ENCODE measurements around the gene PPP1R9A.

PPP1R9A gene

DNA sequence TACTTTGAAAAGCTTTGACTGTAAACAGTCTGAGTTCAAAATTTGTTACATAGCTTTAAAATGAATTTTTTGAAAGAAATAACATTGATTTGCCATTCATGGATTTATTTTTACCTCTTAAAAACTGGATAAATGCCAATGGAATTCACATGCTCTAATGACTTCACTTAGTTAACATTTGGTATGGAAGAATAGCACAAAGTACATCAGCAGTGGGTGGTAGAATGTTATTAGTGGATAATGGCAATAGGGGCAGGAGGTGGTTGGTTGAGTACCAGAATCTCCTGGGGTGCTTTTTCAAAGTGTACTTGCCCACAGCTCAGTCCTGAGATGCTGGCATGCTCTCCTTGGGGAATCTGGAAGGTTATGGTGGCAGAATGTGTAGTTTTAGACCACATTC, 4.7 kb downstream of the PPP1R9A start:
- no peak for DNase-seq

DNA sequence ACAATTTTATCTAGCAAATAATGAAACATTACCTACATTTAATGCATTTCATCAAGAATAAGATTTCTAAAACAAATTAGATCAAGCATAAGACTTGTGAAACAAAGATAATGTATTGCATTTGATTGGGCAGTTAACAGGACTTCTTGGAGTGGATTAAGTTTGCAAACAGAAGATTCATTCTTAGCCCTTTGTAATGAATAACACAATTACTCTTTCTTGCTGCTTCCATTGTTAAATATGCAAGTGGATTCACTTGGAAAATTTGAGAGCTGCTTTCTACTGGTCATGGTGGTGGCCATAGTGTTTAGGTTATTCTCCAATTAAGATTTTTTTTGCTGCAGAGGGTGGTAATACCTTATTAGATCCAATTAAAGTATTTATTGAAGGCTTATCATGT, 6.0 kb downstream of the PPP1R9A start:
- DNase-seq, result no peak

DNA sequence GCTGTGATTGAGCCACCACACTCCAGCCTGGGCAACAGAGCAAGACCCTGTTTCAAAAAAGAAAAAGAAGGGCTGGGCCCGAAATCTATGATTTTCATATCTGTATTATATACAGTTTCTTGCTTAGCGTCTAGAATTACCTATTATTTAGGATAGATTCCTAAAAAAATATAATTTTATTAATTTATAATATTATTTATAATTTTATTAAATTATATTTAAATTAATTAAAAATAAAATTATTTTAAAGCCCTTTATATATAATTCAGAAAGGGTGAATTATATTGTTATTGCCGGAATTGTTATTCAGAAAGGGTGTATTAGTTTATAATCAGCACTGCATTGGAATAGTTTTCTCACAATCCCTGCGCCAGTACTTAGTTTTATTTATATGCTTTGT, 14.5 kb downstream of the PPP1R9A start:
- DNase-seq, result no peak

DNA sequence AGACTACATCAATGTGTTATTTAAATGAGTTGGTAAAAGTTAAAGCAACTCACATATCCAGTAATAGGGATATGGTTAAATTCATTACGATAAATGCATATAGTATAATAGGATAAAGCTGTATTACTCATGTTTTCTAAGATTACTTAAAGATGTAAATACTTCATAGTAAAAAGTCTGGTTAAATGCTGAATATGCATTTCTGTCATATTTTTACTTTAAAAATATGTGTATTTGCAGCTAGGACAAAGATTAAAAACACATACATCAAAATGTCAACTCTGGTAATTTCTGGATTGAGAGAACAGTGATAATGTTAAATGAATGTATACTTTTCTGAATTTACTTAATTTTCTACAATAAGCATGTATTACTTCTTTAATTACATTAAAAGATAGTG, 15.1 kb downstream of the PPP1R9A start:
- DNase-seq, result no peak

DNA sequence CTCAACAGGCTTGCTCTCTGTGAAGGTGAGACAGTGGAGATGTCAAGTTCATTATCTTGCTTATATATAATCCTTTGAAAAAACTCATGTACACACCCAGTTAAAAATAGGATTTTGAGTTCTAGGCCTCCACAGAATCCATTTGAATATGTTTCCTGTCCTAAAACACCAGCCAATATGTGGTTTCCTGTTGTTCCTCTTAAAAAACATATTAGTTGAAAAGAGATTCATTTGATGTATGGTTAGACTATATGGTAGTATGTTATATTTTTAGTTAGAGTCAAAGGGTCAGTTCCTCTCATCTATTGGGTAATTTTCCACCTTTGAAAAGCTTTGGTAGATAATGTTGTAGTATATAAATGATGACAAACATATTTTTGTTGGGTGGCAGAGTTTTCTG, 16.0 kb downstream of the PPP1R9A start:
- DNase-seq, result no peak

DNA sequence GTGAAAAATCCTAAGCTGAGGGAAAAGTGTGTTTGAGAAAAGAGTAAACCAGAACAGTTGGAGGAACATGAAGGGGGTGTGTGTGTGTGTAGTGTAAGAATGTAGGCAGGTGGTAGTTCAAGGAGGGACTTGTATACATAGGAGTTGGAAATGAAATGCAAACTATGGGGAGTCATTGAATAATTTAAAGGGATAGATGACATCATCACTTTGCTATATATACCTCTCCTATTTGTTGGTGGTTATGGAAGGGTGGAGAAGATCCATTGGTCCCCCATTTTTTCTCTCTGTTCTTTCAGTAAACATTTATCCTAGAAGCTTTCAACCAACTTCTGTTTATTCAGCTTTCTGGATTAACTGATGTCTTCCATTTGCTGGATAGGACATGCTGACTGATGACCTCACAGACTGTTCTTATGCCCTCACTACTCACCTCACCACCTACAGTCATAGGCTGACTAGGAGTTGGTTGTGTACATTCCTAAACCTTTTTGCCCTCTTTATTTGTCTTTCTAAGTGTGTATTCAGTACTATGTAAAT, 20.8 kb downstream of the PPP1R9A start:
- DNase-seq, result no peak

DNA sequence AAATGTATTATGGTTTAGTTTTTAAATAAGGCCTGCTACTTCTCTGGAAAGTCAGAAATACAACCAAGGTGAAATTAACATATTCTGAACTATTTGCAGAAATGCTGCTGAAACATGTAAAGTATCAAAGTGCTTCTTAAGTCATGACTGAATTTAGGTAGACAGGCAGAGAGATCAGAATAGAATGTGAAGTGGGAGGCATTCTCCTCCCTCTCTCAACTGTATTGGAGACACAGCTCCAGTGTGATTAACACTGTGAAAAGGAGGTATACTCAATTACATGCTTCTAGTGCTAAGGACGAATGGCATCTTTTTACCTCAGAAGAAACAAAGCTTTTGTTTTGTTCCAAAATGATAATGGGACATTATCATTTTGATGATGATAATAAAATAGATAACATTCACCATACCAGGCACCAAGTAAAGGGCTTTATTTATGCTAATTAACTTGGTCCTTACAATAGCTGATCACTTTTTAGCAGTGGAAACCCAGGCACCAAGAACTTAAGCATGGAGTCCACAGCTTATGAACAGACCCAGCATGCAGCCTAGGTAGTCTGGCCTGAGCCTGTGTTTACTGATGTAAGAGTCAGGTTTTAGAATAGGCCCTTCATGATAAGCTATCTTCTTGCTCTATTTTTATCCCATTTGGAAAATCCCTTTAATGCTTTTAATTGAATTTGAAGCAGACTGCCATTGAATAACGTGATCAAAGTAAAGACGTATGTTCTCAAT, 26.0 kb downstream of the PPP1R9A start:
- DNase-seq, result no peak

DNA sequence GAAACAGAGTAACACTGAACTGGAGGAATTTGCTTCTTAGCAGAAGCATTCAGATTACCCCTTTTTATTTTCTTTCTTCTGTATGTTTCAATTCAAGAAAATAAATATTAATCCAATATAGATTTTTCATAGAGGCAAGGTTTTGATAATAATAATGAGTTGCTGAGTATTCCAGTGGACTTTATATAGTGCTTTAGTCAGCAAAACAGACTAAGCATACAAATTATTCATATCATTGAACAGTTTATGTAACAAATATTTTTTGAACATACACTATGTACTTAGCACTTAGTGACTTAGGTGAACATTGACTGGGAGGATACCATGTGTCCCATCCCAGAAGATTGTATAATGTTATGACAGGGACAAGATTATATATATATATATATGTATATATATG, 32.0 kb downstream of the PPP1R9A start:
- no peak for DNase-seq

DNA sequence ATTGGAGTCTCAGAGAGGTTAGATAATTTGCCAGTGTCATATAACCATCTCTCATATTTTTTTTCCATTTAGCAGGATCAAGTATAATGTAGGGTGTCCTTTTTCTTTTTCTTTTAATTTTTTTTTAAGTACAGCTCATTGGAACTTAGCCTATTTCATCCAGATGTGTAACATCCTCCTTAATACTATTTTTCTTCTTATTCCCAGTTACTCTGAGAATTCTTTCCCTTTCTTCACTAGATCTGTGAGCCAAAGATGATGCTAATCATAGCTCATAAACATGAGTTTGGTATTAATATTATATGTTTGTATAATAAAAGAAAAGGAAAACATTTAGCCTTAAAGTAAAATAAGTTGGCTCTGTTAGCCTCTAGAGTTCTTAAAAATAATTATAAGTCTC, 32.8 kb downstream of the PPP1R9A start:
- no peak for DNase-seq

DNA sequence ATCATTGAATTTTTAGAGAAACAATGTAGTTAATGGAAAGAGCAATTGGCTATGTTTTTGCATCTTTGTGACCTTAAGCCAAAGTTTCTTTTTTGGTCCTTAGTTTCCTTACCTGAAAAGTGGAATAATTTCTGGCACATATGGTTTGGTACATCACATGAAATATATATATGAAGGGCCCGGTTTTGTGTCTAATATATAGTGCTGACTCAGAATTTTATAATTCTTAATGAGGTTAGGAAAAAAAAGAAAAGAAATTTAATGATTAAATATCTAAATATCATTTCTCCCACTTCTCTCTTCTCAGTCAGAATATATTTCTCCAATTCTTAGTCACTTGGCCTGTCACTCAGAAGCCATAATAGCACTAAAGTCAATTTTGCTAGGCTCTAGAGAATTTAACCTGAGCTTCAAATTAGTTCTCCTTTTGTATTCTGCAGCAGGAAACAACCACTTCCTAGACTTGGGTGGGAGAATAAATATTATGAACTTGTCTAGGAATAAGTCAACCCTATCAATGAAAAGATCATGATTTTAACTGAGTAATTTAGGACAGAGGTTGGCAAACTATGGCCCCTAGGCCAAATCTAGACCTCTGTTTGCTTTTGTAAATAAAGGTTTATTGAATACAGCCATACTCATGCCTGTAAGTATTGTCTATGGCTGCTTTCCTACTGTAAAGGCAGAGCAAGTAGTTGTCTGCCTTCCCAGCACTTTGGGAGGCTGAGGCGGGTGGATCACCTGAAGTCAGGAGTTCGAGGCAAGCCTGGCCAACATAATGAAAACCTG, 34.6 kb downstream of the PPP1R9A start:
- DNase-seq, result no peak

DNA sequence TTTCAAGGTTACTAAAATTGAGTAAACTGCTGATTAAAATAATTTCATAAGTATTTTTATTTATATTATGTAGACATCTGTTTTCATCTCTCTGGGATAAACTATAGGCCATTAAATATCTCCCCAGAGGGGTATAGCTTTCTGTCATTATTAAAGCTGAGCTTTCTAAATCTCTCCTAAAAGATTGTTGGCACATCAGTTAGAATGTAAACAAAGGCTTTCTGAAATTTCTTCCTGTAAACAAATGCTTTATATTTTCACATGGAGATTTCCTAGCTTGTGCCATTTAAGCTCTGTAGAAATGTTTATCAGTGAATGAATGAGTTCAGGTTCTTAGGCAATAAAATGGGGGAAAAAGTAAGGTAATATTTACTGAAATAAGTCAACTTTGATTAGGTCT, 35.7 kb downstream of the PPP1R9A start:
- no peak for DNase-seq

DNA sequence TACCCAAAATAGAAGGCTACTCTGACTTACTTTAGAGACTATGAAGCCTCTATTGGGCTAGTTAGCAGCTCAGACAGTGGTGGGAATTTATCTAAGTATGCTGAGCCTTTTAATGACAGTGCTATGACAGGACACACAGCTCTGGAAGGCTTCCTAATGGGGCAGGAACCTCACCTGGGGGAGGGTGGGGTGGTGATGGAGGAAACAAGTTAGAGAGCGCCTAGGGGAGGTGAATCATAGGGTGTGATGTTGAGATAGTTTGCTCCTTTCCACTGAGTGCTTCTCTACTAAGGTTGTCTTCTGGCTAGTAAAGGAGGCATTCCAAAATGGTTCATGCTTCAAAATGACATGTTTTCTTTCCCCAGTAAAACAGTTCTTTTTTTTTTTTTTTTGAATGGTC, 42.1 kb downstream of the PPP1R9A start:
- DNase-seq, result no peak

DNA sequence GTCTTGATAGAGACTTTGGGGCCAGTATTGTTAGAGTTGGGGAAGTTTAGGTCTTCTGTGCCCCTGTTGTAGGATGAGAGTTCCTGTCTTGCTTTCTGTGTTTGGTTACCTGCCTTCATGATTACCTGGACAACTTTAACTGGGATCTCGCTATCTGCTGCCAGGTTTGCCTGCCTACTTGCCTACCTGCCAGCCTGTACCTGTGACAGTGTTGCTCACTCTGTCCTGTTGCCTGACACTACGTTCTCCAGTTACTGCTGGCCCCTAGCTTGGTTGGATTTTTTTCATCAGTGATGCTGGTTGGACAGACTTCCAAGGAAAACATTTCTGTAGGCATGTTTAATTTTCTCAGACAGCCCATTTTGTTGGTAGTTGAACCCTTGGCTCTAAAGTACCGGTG, 48.4 kb downstream of the PPP1R9A start:
- no peak for DNase-seq

DNA sequence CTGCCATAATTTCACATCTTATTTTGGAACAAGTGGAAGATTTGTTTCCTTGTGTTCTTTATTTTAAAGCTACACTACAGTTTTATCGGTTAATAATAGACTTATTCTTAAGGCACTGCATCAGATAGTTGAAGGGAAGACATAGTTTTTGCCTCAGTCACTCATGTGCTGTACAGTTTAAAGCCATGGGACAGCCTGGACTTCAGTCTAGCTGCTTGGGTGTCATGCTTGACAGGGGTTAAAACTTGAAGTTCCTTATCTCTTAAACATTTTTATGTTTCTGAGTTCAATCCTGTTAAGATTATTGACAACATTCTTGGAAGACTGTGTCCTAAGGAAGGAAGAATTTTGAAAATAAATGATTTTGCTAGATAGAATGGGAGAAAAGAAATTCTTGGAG, 49.7 kb downstream of the PPP1R9A start:
- no peak for DNase-seq

DNA sequence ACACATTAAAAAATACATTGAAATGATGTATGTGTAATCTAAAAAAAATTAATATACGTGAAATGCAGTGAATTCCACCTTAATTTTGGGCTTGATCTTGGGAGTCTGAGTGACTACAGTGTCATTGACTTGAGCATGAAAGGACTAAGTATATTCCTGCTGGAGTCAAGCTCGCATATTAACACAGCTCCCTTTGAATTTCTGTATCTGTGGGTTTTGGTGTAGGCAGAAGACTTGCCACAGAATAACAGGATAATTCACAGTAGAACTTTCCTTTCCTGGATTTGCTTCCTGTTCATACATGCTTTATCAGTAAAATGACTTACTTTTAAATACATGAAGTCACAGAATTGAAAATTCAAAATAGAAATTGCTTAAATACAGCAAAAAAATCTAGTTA, 55.3 kb downstream of the PPP1R9A start:
- no peak for DNase-seq

DNA sequence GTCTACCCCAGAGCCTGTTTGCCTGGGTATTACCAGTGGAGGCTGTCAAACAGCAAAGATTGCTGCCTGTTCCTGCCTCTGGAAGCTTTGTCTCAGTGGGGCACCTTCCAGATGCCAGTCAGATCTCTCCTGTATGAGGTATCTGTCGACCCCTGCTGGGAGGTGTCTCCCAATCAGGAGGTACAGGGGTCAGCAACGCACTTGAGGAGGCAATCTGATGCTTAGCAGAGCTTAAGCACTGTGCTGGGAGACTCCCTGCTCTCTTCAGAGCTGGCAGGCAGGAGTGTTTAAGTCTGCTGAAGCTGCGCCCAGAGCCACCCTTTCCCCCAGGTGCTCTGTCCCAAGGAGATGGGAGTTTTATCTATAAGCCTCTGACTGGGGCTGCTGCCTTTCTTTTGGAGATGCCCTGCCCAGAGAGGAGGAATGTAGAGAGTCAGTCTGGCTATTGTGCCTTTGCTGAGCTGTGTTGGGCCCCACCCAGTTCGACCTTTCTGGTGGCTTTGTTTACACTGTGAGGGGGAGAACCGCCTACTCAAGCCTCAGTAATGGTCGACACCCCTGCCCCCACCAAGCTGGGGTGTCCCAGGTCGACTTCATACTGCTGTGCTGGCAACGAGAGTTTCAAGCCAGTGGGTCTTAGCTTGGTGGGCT, 62.2 kb downstream of the PPP1R9A start:
- no peak for DNase-seq

DNA sequence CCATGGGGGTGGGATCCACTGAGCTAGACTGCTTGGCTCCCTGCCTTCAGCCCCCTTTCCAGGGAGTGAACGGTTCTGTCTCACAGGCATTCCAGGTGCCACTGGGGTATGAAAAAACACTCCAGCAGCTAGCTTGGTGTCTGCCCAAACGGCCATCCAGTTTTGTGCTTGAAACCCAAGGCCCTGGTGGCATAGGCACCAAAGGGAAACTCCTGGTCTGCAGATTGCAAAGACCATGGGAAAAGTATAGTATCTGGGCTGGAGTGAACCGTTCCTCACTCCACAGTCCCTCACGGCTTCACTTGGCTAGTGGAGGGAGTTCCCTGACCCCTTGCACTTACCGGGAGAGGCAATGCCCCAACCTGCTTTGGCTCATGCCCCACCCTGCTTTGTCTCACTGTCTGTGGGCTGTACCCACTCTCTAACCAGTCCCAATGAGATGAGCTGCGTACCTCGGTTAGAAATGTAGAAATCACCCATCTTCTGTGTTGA, 62.7 kb downstream of the PPP1R9A start:
- DNase-seq, result no peak

DNA sequence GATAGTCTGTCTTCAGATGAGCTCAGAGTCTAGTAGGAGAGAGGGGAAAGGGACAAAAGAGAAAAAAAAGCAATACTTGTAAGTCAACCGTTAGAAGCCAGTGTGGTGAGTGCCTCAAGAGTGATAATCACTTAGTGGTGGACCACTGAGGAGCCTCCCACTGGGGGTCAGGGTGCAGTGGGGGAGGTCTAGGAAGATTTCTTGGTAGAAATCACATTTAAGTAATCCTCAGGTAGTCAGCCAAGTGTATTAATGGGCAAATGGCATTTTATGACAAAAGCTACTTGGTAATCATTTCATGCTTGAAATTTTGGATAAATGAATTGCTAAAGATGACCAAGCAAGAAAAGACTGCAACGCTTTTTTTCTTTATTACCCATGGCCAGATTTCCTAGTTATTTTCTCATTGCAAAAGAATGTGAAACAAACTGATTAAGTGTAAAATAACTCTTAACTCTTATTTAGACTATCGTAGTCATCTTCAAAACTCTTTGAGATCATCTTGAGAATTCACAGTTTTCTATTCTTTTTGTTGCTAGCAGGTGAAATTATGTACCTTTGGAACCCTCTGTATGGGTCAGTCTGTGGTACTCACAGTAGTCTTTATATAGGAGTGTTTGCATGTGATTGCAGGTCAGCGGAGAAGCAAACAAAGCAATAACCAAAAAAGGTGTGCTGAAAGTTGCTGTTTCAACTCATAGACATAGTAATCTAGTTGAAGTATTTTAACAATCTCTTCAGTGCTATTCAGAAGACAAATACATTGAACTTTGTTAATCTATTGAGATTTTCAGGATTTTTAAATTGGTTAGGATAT, 63.9 kb downstream of the PPP1R9A start:
- no peak for DNase-seq

DNA sequence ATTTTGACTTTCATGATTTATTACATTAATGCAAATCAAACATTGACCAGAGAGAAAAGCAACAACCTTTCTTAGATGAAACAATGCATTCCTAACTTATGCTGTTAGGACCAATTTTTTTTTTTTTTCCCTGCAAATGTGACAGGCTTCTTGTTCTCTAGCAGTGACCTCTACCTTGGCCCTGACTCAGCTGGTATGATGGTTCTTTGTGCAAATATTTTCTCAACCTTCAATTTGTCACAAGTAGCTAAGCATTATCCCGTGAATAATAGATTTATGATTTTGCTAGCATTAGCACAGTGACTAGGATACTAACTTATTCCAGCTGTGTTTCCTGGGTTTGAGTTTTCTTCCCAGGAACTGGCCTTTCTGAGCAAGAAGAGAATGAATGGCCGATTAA, 64.9 kb downstream of the PPP1R9A start:
- no peak for DNase-seq

DNA sequence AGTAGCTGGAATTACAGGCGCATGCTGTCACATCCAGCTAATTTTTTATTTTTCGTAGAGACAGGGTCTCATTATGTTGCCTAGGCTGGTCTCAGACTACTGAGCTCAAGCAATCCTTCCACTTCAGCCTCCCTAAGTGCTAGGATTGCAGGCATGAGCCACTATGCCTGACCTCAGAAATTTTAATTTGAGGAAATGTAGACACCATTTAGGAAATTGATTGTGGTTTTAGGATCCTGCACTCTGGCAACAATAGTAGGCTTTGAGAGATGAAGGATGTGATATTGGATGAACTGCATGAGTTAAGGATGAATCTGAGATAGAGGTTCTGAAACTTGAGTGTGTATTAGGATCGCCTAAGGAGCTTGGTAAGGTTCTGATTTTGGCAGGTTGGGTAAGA, 66.5 kb downstream of the PPP1R9A start:
- no peak for DNase-seq

DNA sequence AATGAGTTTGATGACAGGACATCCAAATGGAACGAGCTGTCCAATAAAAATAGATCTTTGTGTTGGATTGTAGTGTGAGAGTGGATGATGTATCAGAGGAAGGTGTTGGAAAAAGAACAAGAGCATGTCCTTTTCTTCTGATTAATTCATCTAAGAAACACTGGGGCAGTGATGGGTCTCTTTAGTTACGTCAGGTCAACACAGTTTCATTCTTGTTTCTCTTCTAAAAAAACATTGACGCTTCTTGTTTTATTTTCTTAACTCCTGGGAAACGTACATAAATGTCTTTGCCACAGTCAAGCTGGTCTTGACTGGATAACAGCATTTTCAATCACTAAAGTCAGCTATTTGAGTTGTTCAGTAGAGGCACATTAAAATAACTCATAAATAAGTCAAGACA, 67.0 kb downstream of the PPP1R9A start:
- DNase-seq, result no peak

DNA sequence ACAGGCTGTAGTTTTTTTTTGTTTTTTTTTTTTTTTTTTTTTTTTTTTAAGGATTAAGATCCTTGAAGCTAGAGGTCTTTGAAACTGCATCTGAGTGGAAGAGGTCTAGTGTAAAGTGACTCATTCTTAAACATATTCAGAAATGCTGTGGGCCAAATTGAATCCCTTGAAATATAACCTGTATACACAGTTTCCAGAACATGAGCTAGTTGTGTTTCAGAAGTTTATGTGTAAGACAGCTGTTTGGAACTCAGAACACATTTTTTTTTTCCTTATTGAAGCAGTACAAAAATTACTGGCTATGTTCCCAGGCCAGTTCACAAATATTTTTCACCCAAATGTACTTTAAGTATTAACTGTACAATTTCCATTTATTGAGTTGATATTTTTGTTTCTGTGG, 67.9 kb downstream of the PPP1R9A start:
- no peak for DNase-seq
